Measurements from ENCODE around the gene EIF3L.

EIF3L gene

DNA sequence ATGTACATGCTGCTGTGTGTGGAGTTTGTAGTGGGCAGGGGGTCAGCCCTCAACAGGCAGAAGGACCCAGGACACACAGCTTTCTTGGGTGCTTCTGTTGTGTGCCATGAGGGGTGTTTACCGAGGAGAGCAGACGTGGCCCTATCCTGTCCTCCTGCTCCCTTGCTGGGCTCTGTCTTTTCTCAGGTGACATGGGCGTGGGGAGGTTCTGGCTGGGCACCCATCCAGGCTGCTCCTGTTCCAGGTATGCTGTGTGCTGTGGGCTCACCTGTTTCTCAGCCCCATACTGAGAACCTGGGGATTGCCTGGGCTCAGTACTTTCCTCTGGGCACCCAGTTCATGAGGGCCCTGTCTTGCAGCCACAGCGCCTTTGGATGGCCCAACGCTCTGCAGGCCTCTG is 80.2 kb downstream of the EIF3L start:
- DNase-seq, result no peak
- Histone ChIP-seq H3K4me1 (ENCODE audit: control insufficient read depth, insufficient read depth, low read depth, low read length) (peaks cover 26% of the 10 kb centered on the region), H2AFZ (ENCODE audit: low read depth, low read length) (no peak overlapping the region), H3K14ac (ENCODE audit: low read length in 2 of 2) (no peak overlapping the region), H4K8ac (ENCODE audit: low read length) (no peak overlapping the region), H2AK5ac (ENCODE audit: low read length, severe bottlenecking) (no peak overlapping the region), H3K27ac (ENCODE audit: low read length, poor library complexity, severe bottlenecking) (no peak overlapping the region), H4K91ac (ENCODE audit: low read length) (no peak overlapping the region), H3K9ac (ENCODE audit: low read length) (no peak overlapping the region), H2BK5ac (ENCODE audit: low read depth, low read length, poor library complexity, severe bottlenecking) (no peak overlapping the region), H3K4me2 (ENCODE audit: low read length, poor library complexity, severe bottlenecking) (no peak overlapping the region), H2BK15ac (ENCODE audit: low read depth, poor library complexity, severe bottlenecking) (no peak overlapping the region), H3K36me3 (ENCODE audit: control insufficient read depth in 1 of 2, insufficient read depth in 2 of 2, low read depth in 1 of 2, low read length in 2 of 2) (peaks cover 80 to 85% of the 10 kb centered on the region in 2 experiments), H3K79me1 (replicated peaks; ENCODE audit: low read length, poor library complexity, severe bottlenecking) (peaks cover 40% of the 10 kb centered on the region), H3K27me3 (ENCODE audit: control insufficient read depth in 1 of 2, insufficient read depth in 1 of 2, low read length in 2 of 2) (no peaks in the 10 kb centered on the region), H3K4ac (ENCODE audit: low read depth in 1 of 2, low read length in 2 of 2) (no peak overlapping the region), H3K18ac (ENCODE audit: low read depth in 1 of 2, low read length in 2 of 2) (no peak overlapping the region), H3K9me3 (ENCODE audit: control insufficient read depth, low read length) (no peaks in the 10 kb centered on the region), H3K4me3 (ENCODE audit: insufficient read depth in 1 of 2, low read depth in 1 of 2, low read length in 2 of 2) (no peak overlapping the region), H2BK12ac (ENCODE audit: low read length in 2 of 2) (no peak overlapping the region), H3K23ac (ENCODE audit: low read length in 2 of 2) (no peak overlapping the region), H2BK120ac (ENCODE audit: low read depth, low read length) (no peak overlapping the region)
- whole genome bisulfite sequencing, result 96% methylated on average over 5 of the region's 5 CpGs

GRCh38 chr22:37930270-37930951 is 81.2 kb downstream of the EIF3L start:
- 90% methylated on average over 11 of the region's 11 CpGs for WGBS
- Histone ChIP-seq H2AFZ (ENCODE audit: low read depth, low read length) (no peak overlapping the region), H3K4ac (ENCODE audit: low read depth in 1 of 2, low read length in 2 of 2) (no peak overlapping the region), H3K27ac (ENCODE audit: low read length, poor library complexity, severe bottlenecking) (no peak overlapping the region), H2BK5ac (ENCODE audit: low read depth, low read length, poor library complexity, severe bottlenecking) (no peak overlapping the region), H2BK120ac (ENCODE audit: low read depth, low read length) (no peak overlapping the region), H3K18ac (ENCODE audit: low read depth in 1 of 2, low read length in 2 of 2) (no peak overlapping the region), H3K23ac (ENCODE audit: low read length in 2 of 2) (no peak overlapping the region), H3K4me3 (ENCODE audit: insufficient read depth in 1 of 2, low read depth in 1 of 2, low read length in 2 of 2) (no peak overlapping the region), H3K4me1 (ENCODE audit: control insufficient read depth, insufficient read depth, low read depth, low read length) (peaks cover 24% of the 10 kb centered on the region), H2BK15ac (ENCODE audit: low read depth, poor library complexity, severe bottlenecking) (no peak overlapping the region), H3K9me3 (ENCODE audit: control insufficient read depth, low read length) (no peaks in the 10 kb centered on the region), H3K79me1 (replicated peaks; ENCODE audit: low read length, poor library complexity, severe bottlenecking) (peaks cover 37% of the 10 kb centered on the region), H2AK5ac (ENCODE audit: low read length, severe bottlenecking) (no peak overlapping the region), H2BK12ac (ENCODE audit: low read length in 2 of 2) (no peak overlapping the region), H3K9ac (ENCODE audit: low read length) (peak overlapping the region; percentile 44), H4K8ac (ENCODE audit: low read length) (no peak overlapping the region), H3K14ac (ENCODE audit: low read length in 2 of 2) (no peak overlapping the region), H3K4me2 (ENCODE audit: low read length, poor library complexity, severe bottlenecking) (no peak overlapping the region), H3K27me3 (ENCODE audit: control insufficient read depth in 1 of 2, insufficient read depth in 1 of 2, low read length in 2 of 2) (no peaks in the 10 kb centered on the region), H3K36me3 (ENCODE audit: control insufficient read depth in 1 of 2, insufficient read depth in 2 of 2, low read depth in 1 of 2, low read length in 2 of 2) (peaks cover 70 to 75% of the 10 kb centered on the region in 2 experiments), H4K91ac (ENCODE audit: low read length) (no peak overlapping the region)
- peak; percentile 45 for DNase-seq

GRCh38 chr22:37930952-37931440 is 81.8 kb downstream of the EIF3L start:
- no peaks in the 10 kb centered on the region for H3K27me3 ChIP-seq (ENCODE audit: control insufficient read depth in 1 of 2, insufficient read depth in 1 of 2, low read length in 2 of 2)
- WGBS, result 79% methylated on average over 2 of the region's 2 CpGs
- no peak for DNase-seq
- H3K27ac ChIP-seq (ENCODE audit: low read length, poor library complexity, severe bottlenecking), result no peak overlapping the region
- H3K9ac ChIP-seq (ENCODE audit: low read length), result peak overlapping the region; percentile 44
- H3K9me3 ChIP-seq (ENCODE audit: control insufficient read depth, low read length), result no peaks in the 10 kb centered on the region
- H4K91ac ChIP-seq (ENCODE audit: low read length), result no peak overlapping the region
- H2AK5ac ChIP-seq (ENCODE audit: low read length, severe bottlenecking), result no peak overlapping the region
- H4K8ac ChIP-seq (ENCODE audit: low read length), result no peak overlapping the region
- no peak overlapping the region for H2BK5ac ChIP-seq (ENCODE audit: low read depth, low read length, poor library complexity, severe bottlenecking)
- peaks cover 36% of the 10 kb centered on the region for H3K79me1 ChIP-seq (replicated peaks; ENCODE audit: low read length, poor library complexity, severe bottlenecking)
- H3K18ac ChIP-seq (ENCODE audit: low read depth in 1 of 2, low read length in 2 of 2), result no peak overlapping the region
- no peak overlapping the region for H2BK15ac ChIP-seq (ENCODE audit: low read depth, poor library complexity, severe bottlenecking)
- H2AFZ ChIP-seq (ENCODE audit: low read depth, low read length), result no peak overlapping the region
- no peak overlapping the region for H3K4ac ChIP-seq (ENCODE audit: low read depth in 1 of 2, low read length in 2 of 2)
- H3K4me3 ChIP-seq (ENCODE audit: insufficient read depth in 1 of 2, low read depth in 1 of 2, low read length in 2 of 2), result no peak overlapping the region
- H3K4me2 ChIP-seq (ENCODE audit: low read length, poor library complexity, severe bottlenecking), result no peak overlapping the region
- peaks cover 66 to 72% of the 10 kb centered on the region in 2 experiments for H3K36me3 ChIP-seq (ENCODE audit: control insufficient read depth in 1 of 2, insufficient read depth in 2 of 2, low read depth in 1 of 2, low read length in 2 of 2)
- no peak overlapping the region for H2BK120ac ChIP-seq (ENCODE audit: low read depth, low read length)
- H3K4me1 ChIP-seq (ENCODE audit: control insufficient read depth, insufficient read depth, low read depth, low read length), result peaks cover 22% of the 10 kb centered on the region
- no peak overlapping the region for H3K14ac ChIP-seq (ENCODE audit: low read length in 2 of 2)
- no peak overlapping the region for H3K23ac ChIP-seq (ENCODE audit: low read length in 2 of 2)
- H2BK12ac ChIP-seq (ENCODE audit: low read length in 2 of 2), result no peak overlapping the region

GRCh38 chr22:37931893-37932389 is 82.7 kb downstream of the EIF3L start:
- Histone ChIP-seq H3K23ac (ENCODE audit: low read length in 2 of 2) (no peak overlapping the region), H3K18ac (ENCODE audit: low read depth in 1 of 2, low read length in 2 of 2) (no peak overlapping the region), H2AK5ac (ENCODE audit: low read length, severe bottlenecking) (no peak overlapping the region), H3K4me2 (ENCODE audit: low read length, poor library complexity, severe bottlenecking) (no peak overlapping the region), H4K91ac (ENCODE audit: low read length) (no peak overlapping the region), H3K27me3 (ENCODE audit: control insufficient read depth in 1 of 2, insufficient read depth in 1 of 2, low read length in 2 of 2) (no peaks in the 10 kb centered on the region), H3K4me3 (ENCODE audit: insufficient read depth in 1 of 2, low read depth in 1 of 2, low read length in 2 of 2) (no peak overlapping the region), H3K4ac (ENCODE audit: low read depth in 1 of 2, low read length in 2 of 2) (no peak overlapping the region), H3K4me1 (ENCODE audit: control insufficient read depth, insufficient read depth, low read depth, low read length) (peaks cover 22% of the 10 kb centered on the region), H3K79me1 (replicated peaks; ENCODE audit: low read length, poor library complexity, severe bottlenecking) (peaks cover 29% of the 10 kb centered on the region), H2BK12ac (ENCODE audit: low read length in 2 of 2) (no peak overlapping the region), H2BK120ac (ENCODE audit: low read depth, low read length) (no peak overlapping the region), H4K8ac (ENCODE audit: low read length) (no peak overlapping the region), H3K9me3 (ENCODE audit: control insufficient read depth, low read length) (no peaks in the 10 kb centered on the region), H3K9ac (ENCODE audit: low read length) (peak overlapping the region; percentile 44), H3K27ac (ENCODE audit: low read length, poor library complexity, severe bottlenecking) (no peak overlapping the region), H2BK15ac (ENCODE audit: low read depth, poor library complexity, severe bottlenecking) (no peak overlapping the region), H2BK5ac (ENCODE audit: low read depth, low read length, poor library complexity, severe bottlenecking) (no peak overlapping the region), H3K36me3 (ENCODE audit: control insufficient read depth in 1 of 2, insufficient read depth in 2 of 2, low read depth in 1 of 2, low read length in 2 of 2) (peaks cover 64 to 70% of the 10 kb centered on the region in 2 experiments), H3K14ac (ENCODE audit: low read length in 2 of 2) (no peak overlapping the region), H2AFZ (ENCODE audit: low read depth, low read length) (no peak overlapping the region)
- WGBS, result 97% methylated on average over 5 of the region's 6 CpGs
- DNase-seq, result no peak
